Measurements from ENCODE around the gene HELLS.
"Not testable (repeated sequence)": the region's sequence is repeated elsewhere in the genome, so short reads cannot be mapped to it uniquely, and the experiment has no call there.

The HELLS gene

DNA sequence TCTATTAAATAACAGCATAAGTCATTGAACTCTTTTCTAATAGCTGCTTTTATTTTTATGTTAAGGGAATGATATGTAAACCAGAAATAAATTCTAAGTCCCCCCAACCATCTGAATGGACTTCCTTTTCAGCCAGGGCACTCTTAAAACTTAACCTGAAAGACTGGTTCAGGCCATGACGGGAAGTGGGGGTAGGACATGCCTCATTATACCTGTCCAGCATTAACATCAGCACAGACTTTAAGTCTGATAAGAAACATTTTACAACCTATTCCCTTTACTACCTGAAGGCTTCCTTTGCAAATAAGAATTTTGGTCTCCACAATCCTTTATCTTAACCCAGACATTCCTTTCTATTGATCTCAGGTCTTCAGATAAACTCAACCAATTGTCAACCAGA is 81.9 kb downstream of the HELLS start:
- H3K4me3 ChIP-seq (ENCODE audit: control insufficient read depth, low read depth, low read length), result no peak overlapping the region
- TF ChIP-seq, protein P1, sequence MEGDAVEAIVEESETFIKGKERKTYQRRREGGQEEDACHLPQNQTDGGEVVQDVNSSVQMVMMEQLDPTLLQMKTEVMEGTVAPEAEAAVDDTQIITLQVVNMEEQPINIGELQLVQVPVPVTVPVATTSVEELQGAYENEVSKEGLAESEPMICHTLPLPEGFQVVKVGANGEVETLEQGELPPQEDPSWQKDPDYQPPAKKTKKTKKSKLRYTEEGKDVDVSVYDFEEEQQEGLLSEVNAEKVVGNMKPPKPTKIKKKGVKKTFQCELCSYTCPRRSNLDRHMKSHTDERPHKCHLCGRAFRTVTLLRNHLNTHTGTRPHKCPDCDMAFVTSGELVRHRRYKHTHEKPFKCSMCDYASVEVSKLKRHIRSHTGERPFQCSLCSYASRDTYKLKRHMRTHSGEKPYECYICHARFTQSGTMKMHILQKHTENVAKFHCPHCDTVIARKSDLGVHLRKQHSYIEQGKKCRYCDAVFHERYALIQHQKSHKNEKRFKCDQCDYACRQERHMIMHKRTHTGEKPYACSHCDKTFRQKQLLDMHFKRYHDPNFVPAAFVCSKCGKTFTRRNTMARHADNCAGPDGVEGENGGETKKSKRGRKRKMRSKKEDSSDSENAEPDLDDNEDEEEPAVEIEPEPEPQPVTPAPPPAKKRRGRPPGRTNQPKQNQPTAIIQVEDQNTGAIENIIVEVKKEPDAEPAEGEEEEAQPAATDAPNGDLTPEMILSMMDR (conservative IDR thresholded peaks at IDR 0.05; ENCODE audit: control insufficient read depth, insufficient read depth, low read depth, low read length), result no peak
- no peak for DNase-seq (ENCODE audit: low read depth)

DNA sequence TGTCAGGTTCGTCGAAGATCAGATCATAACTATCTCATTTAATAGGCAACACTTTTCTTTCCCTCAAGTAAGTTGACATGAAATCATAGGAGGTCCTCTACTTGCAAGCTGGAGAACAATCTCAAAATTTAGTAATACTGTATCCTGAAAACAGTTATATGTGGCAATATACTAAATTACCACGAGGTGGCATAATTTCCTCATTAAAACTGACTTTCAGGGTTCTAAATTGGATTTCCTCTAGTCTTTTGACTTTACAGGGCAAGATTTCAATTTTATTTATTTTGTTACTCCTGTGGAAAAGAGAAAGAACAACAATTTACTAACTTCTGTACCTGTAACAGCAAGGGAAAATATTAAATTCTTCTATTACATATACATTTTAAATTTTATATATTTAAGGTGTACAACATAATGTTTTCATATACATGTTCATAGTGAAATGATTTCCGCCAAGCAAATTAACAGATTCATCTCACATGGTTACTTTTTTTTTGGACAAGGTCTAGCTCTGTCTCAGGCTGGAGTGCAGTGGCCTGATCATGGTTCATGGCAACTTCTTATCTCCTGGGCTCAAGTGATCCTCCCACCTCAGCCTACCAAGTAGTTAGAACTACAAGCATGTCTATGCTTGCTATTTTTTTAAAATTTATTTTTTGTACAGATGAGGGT is 84.6 kb downstream of the HELLS start:
- no peak overlapping the region for H3K4me3 ChIP-seq (ENCODE audit: control insufficient read depth, low read depth, low read length)
- TF ChIP-seq, protein P1 (conservative IDR thresholded peaks at IDR 0.05; ENCODE audit: control insufficient read depth, insufficient read depth, low read depth, low read length), result peak; percentile 61
- DNase-seq (ENCODE audit: low read depth), result peak; percentile 32

GRCh38 chr10:94631077-94631875 is 85.7 kb downstream of the HELLS start:
- H3K4me3 ChIP-seq (ENCODE audit: control insufficient read depth, low read depth, low read length), result no peak overlapping the region
- no peak for DNase-seq (ENCODE audit: low read depth)
- TF ChIP-seq, protein P1 (conservative IDR thresholded peaks at IDR 0.05; ENCODE audit: control insufficient read depth, insufficient read depth, low read depth, low read length), result no peak

DNA sequence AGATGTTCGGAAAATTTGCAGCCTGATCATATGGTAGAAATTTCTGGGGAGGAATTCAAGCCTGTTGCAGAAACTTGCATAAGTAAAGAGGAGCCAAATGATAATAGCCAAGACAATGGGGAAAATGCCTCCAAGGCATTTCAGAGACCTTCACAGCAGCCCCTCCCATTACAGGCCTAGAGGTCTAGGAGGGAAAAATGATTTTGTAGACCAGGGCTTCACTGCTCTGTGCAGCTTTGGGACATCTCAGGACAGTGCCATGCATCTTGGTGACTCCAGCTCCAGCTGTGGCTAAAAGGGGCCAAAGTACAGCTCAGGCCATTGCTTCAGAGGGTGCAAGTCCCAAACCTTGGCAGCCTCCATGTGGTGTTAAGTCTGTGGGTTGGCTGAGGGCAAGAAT is 87.4 kb downstream of the HELLS start:
- H3K4me3 ChIP-seq (ENCODE audit: control insufficient read depth, low read depth, low read length), result no peak overlapping the region
- DNase-seq (ENCODE audit: low read depth), result no peak
- TF ChIP-seq, protein P1 (conservative IDR thresholded peaks at IDR 0.05; ENCODE audit: control insufficient read depth, insufficient read depth, low read depth, low read length), result no peak

- not testable (repeated sequence) for H3K4me3 ChIP-seq (ENCODE audit: control insufficient read depth, low read depth, low read length); DNase-seq (ENCODE audit: low read depth)
Measured at GRCh38 chr10:94638097-94638496, 92.5 kb downstream of the HELLS start.

DNA sequence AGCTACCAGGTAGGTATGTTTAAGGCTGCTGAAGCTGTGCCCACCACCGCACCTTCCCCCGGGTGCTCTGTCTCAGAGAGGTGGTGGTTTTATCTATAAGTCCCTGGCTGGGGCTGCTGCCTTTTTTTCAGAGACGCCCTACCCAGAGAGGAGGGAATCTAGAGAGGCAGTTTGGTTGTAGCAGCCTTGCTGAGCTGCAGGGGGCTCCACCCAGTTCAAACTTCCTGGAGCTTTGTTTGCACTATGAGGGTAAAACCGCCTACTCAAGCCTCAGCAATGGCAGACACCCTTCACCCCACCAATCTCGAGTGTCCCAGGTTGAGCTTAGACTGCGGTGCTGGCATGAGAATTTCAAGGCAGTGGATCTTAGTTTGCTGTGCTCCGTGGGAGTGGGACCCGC is 94.3 kb downstream of the HELLS start:
- DNase-seq (ENCODE audit: low read depth), result no peak
- TF ChIP-seq, protein P1 (conservative IDR thresholded peaks at IDR 0.05; ENCODE audit: control insufficient read depth, insufficient read depth, low read depth, low read length), result no peak
- no peak overlapping the region for H3K4me3 ChIP-seq (ENCODE audit: control insufficient read depth, low read depth, low read length)

- TF ChIP-seq, protein P1 (conservative IDR thresholded peaks at IDR 0.05; ENCODE audit: control insufficient read depth, insufficient read depth, low read depth, low read length), result no peak
- no peak for DNase-seq (ENCODE audit: low read depth)
- no peak overlapping the region for H3K4me3 ChIP-seq (ENCODE audit: control insufficient read depth, low read depth, low read length)
Measured at GRCh38 chr10:94640562-94640961, 95.0 kb downstream of the HELLS start.

All from fibroblast of mammary gland (primary cell).